ENCODE data around the gene ZNF516.

DNA sequence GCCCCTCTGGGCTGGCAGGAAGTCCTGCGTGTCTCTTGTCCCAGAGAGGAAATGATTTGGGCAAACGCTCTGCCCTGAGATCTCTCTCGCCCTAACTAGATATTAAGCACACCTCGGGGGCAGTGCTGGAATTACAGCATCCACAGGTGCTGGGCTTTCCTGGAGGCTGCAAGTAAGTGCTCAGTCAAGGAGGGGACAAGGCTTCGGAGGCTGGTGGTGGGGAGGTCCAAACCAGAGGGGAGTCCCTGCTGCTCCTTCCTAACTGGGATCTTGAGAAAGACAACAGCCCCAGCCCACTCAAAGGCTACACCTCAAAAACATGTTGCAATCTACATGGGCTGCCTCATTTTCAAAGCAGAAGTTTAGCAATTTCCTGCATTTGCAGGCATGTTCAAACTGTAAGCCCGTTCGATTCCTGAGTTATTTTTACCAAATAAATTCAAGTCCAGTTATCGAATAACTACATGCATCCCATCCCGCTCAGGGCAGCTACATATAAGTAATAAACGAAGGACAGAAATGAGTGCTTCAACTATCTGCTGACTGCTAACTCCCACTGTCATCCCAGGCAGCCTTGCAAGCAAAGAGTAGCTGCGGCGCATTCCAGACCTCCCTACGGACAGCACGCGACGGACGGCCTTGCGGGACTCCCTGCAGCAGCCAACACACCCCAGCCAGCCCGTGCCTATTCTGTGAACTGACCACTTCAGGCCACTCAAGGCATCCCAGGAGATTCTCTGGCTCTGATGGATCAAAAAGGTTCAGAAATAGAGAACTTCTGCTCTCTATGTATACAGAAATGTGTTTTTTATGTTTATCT lies 27.5 kb downstream of the ZNF516 start:
- TF ChIP-seq SMC3 (IDR thresholded peaks at IDR 0.05) (no peak), RCOR1 (IDR thresholded peaks at IDR 0.05; ENCODE audit: low read depth, low read length) (no peak), CEBPB (IDR thresholded peaks at IDR 0.05) (no peak), HDAC2 (IDR thresholded peaks at IDR 0.05) (no peak), POLR2AphosphoS2 (conservative IDR thresholded peaks at IDR 0.05; ENCODE audit: low read length) (no peak), RFX5 (IDR thresholded peaks at IDR 0.05) (no peak), CBX2 (IDR thresholded peaks at IDR 0.05; ENCODE audit: borderline replicate concordance, low read depth) (no peak), CHD2 (IDR thresholded peaks at IDR 0.05; ENCODE audit: low read length, partially characterized antibody) (no peak)
- TF ChIP-seq, protein P1, sequence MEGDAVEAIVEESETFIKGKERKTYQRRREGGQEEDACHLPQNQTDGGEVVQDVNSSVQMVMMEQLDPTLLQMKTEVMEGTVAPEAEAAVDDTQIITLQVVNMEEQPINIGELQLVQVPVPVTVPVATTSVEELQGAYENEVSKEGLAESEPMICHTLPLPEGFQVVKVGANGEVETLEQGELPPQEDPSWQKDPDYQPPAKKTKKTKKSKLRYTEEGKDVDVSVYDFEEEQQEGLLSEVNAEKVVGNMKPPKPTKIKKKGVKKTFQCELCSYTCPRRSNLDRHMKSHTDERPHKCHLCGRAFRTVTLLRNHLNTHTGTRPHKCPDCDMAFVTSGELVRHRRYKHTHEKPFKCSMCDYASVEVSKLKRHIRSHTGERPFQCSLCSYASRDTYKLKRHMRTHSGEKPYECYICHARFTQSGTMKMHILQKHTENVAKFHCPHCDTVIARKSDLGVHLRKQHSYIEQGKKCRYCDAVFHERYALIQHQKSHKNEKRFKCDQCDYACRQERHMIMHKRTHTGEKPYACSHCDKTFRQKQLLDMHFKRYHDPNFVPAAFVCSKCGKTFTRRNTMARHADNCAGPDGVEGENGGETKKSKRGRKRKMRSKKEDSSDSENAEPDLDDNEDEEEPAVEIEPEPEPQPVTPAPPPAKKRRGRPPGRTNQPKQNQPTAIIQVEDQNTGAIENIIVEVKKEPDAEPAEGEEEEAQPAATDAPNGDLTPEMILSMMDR (IDR thresholded peaks at IDR 0.05), result no peak

Measured in A549 (cell line).